GM12891 (cell line): ENCODE data around the gene CSNK1E.
"Not testable (repeated sequence)": the region's sequence is repeated elsewhere in the genome, so short reads cannot be mapped to it uniquely, and the experiment has no call there.

Source experiments
- POLR2A ChIP-seq: IDR thresholded peaks from 2 replicates; pipeline ENCODE4 v1.6.1; 2011; ENCODE audit warnings: low read depth, low read length, control low read depth
- POLR2AphosphoS5 ChIP-seq: IDR thresholded peaks from 2 replicates; pipeline ENCODE4 v1.6.1; 2011; ENCODE audit warnings: low read depth, low read length, control low read depth

DNA sequence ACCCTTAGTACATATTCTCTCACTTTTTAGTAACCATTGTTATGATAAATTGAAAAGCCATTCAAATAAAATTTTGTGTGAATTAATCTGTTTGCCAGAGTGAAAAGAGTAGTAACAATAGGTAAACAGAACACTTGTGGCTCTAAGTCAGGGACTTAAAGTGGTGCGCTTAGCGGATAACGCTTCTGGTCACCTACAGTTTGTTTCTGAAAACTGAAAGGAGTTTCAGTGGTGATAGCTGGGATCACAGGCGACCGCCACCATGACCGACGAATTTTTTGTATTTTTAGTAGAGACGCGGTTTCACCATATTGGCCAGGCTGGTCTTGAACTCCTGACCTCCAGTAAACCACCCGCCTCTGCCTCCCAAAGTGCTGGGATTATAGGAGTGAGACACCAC, 40.7 kb upstream of the CSNK1E start:
- TF ChIP-seq POLR2A, POLR2AphosphoS5: not testable (repeated sequence)
